GM23248 (cell line): ENCODE data around the gene SLC15A3. TPM values are rescaled to one million over a fixed set of nuclear protein-coding genes. Genes with fewer than 3 reads are reported as not detected.

Source experiments
- DNase-seq: peaks from one replicate; pipeline ENCODE4 v3.0.0-alpha.2; 2015
- H2AFZ ChIP-seq: fragments of 200-600 bp; sonication (generic); 2 replicates; pipeline ENCODE4 v1.6.1; 2016; ENCODE audit warnings: antibody characterized with exemption
- H3F3A ChIP-seq: fragments of 200-600 bp; sonication (generic); 2 replicates; pipeline ENCODE4 v1.6.1; 2016; ENCODE audit warnings: mild to moderate bottlenecking, antibody characterized with exemption, mixed run types; ENCODE audit not compliant: insufficient read depth
- H3K27ac ChIP-seq: fragments of 200-600 bp; sonication (generic); 2 replicates; pipeline ENCODE4 v1.5.1; 2016; ENCODE audit warnings: mild to moderate bottlenecking
- H3K27me3 ChIP-seq: fragments of 200-600 bp; sonication (generic); replicated peaks from 2 replicates; pipeline ENCODE4 v1.6.1; 2016; ENCODE audit warnings: mild to moderate bottlenecking; ENCODE audit not compliant: insufficient read depth
- H3K36me3 ChIP-seq: fragments of 200-600 bp; sonication (generic); 2 replicates; pipeline ENCODE4 v1.6.1; 2016; ENCODE audit warnings: low read depth, mild to moderate bottlenecking
- H3K4me1 ChIP-seq: fragments of 200-600 bp; sonication (generic); 2 replicates; pipeline ENCODE4 v1.6.1; 2016; ENCODE audit warnings: mild to moderate bottlenecking; ENCODE audit not compliant: insufficient read depth
- H3K4me2 ChIP-seq: fragments of 200-600 bp; sonication (generic); one replicate; pipeline ENCODE4 v1.6.1; 2016; ENCODE audit warnings: mild to moderate bottlenecking; ENCODE audit not compliant: unreplicated experiment
- H3K4me3 ChIP-seq: fragments of 200-600 bp; sonication (generic); 2 replicates; pipeline ENCODE4 v1.5.1; 2016; ENCODE audit warnings: mild to moderate bottlenecking
- H3K79me2 ChIP-seq: fragments of 200-600 bp; sonication (generic); 2 replicates; pipeline ENCODE4 v1.6.1; 2016; ENCODE audit warnings: mild to moderate bottlenecking; ENCODE audit not compliant: insufficient read depth
- H3K9ac ChIP-seq: fragments of 200-600 bp; sonication (generic); 2 replicates; pipeline ENCODE4 v1.6.1; 2016; ENCODE audit warnings: mild to moderate bottlenecking
- H3K9me2 ChIP-seq: fragments of 200-600 bp; sonication (generic); 2 replicates; pipeline ENCODE4 v1.6.1; 2016; ENCODE audit warnings: mixed run types, mild to moderate bottlenecking, moderate library complexity; ENCODE audit not compliant: insufficient read depth
- H3K9me3 ChIP-seq: fragments of 200-600 bp; sonication (generic); one replicate; pipeline ENCODE4 v1.6.1; 2017; ENCODE audit warnings: low read depth
- H4K20me1 ChIP-seq: fragments of 200-600 bp; sonication (generic); 2 replicates; pipeline ENCODE4 v1.6.0; 2016; ENCODE audit not compliant: insufficient read depth
- EZH2 ChIP-seq: fragments of 200-600 bp; sonication (generic); IDR thresholded peaks from 2 replicates; pipeline ENCODE4 v1.6.1; 2018; ENCODE audit warnings: antibody characterized with exemption, mild to moderate bottlenecking; ENCODE audit not compliant: insufficient read depth, poor library complexity, severe bottlenecking
- EZH2phosphoT487 ChIP-seq: fragments of 200-600 bp; sonication (generic); IDR thresholded peaks from 2 replicates; pipeline ENCODE4 v1.6.1; 2018; ENCODE audit warnings: antibody characterized with exemption, moderate library complexity, mild to moderate bottlenecking, low read depth; ENCODE audit not compliant: insufficient read depth
- WGBS, 2 experiments: methylation state at CpG; one replicate each; pipeline ENCODE4 v1.1.6; 2015 to 2017; ENCODE audit warnings: low lambda C conversion rate in 2 of 2, low coverage in 1 of 2; ENCODE audit errors: missing lambda C conversion rate in 2 of 2; 5-methylcytosine and 5-hydroxymethylcytosine counted together
- in situ Hi-C: fragments of 300-500 bp; cut with MboI; formaldehyde crosslinking; loops from 2 replicates; pipeline ENCODE4 v1.15.0; 2020
- polyA plus RNA-seq: library from polyadenylated mRNA; unstranded; fragments of >200 nt; fragmentation: Nextera tagmentation; extraction: Ambion mirVana; gene quantifications from 2 replicates; pipeline ENCODE4 v1.2.1, GENCODE V29; 2016
- total RNA-seq: library from RNA; depleted of rRNA; stranded (reverse); fragments of >200 nt; shearing (Covaris generic); gene quantifications from 2 replicates; pipeline ENCODE4 v1.2.3, GENCODE V29; 2014

The SLC15A3 gene
- total and polyA plus RNA-seq, 2 experiments from 2014 or later, result 1.5 to 2.2 TPM

DNA sequence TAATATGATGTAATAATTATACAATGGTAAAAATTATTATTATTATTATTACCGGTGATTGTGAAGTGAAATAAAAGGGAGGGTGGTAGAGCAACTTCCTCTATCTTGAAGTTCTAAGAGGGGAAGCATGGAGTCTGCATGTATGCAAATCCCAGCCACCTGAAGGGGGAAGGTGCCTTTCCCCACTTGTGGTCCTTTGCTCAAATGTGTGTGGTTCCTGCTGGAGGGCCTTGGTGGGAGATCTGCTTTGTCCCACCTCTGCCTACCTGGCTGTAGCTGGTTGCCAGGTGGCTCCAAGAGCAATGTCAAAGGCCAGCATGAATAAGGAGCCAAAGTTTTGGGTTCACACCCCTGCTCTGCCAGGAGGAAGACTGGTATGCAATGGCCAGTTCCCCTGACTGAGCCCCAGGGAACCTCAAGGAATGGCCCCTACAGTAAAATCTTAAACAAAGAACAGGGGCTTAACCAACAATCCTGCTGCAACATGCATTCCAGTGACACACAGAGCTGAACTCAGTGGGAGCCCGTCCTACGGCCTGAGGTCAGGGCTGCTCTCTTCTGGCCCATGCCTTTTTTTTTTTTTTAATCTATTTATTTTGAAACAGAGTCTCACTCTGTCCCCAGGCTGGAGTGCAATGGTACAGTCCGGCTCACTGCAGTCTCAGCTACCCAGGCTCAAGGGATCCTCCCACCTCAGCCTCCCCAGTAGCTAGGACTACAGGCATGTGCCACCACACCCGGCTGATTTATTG lies 19.2 kb downstream of the SLC15A3 start:
- Histone ChIP-seq H3K4me2 (no peak overlapping the region), H3K4me1 (no peaks in the 10 kb centered on the region), H3K9me3 (no peaks in the 10 kb centered on the region), H3K27me3 (no peaks in the 10 kb centered on the region), H3K9ac (no peak overlapping the region), H3K4me3 (no peak overlapping the region), H3K36me3 (no peaks in the 10 kb centered on the region), H3K27ac (no peak overlapping the region), H3K9me2 (no peaks in the 10 kb centered on the region), H2AFZ (no peak overlapping the region), H4K20me1 (no peaks in the 10 kb centered on the region), H3K79me2 (no peaks in the 10 kb centered on the region), H3F3A (no peaks in the 10 kb centered on the region)
- 79 to 80% methylated on average over 5 of the region's 5 CpGs for WGBS, 2 experiments
- DNase-seq, result no peak
- no peak for TF ChIP-seq EZH2phosphoT487
- TF ChIP-seq EZH2, result no peak
- in situ Hi-C loops, result no loop called here

GRCh38 chr11:60931917-60932316 lies 20.1 kb downstream of the SLC15A3 start:
- Histone ChIP-seq H3F3A (no peaks in the 10 kb centered on the region), H2AFZ (no peak overlapping the region), H3K36me3 (no peaks in the 10 kb centered on the region), H3K4me3 (no peak overlapping the region), H3K9me2 (no peaks in the 10 kb centered on the region), H3K9ac (no peak overlapping the region), H3K9me3 (no peaks in the 10 kb centered on the region), H3K4me1 (no peaks in the 10 kb centered on the region), H3K79me2 (no peaks in the 10 kb centered on the region), H3K27ac (no peak overlapping the region), H4K20me1 (no peaks in the 10 kb centered on the region), H3K4me2 (no peak overlapping the region), H3K27me3 (no peaks in the 10 kb centered on the region)
- in situ Hi-C loops, result no loop called here
- no peak for DNase-seq
- 91 to 92% methylated on average over 8 to 9 of the region's 9 CpGs for WGBS, 2 experiments
- TF ChIP-seq EZH2phosphoT487, result no peak
- no peak for TF ChIP-seq EZH2

DNA sequence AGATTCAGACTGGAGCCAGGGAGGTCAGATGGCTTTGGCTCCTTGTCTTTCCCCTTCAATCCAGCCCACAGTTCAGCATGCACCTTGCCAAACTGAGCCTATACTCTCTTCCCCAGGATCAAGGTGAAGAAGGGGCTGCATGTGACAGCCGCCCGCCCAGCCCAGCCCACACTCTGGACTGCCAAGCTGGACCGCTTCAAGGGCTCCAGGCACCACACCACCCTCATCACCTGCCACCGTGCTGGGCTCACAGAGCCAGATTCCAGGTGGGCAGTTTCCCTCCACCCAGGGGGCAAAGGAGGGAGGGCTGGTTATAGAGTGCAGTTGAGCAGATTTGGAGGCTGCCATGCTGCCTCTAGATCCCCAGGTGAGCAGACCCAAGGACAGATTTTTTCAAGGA lies 21.6 kb downstream of the SLC15A3 start:
- 85 to 92% methylated on average over 2 to 4 of the region's 4 CpGs for WGBS, 2 experiments
- Histone ChIP-seq H3K36me3 (no peaks in the 10 kb centered on the region), H3K27me3 (no peaks in the 10 kb centered on the region), H3K9me3 (no peaks in the 10 kb centered on the region), H3K9me2 (no peaks in the 10 kb centered on the region), H2AFZ (no peak overlapping the region), H3K9ac (no peak overlapping the region), H3K79me2 (no peaks in the 10 kb centered on the region), H3F3A (no peaks in the 10 kb centered on the region), H3K4me1 (peaks cover 4% of the 10 kb centered on the region; the same call in 1 of the 2 replicates), H4K20me1 (no peaks in the 10 kb centered on the region), H3K4me2 (no peak overlapping the region), H3K27ac (no peak overlapping the region), H3K4me3 (no peak overlapping the region)
- no peak for TF ChIP-seq EZH2
- DNase-seq, result no peak
- in situ Hi-C loops, result no loop called here

- in situ Hi-C loops, result no loop called here
- no peaks in the 10 kb centered on the region for H4K20me1 ChIP-seq
- H2AFZ ChIP-seq, result no peak overlapping the region
- no peak for TF ChIP-seq EZH2phosphoT487
- TF ChIP-seq EZH2, result no peak
- DNase-seq, result no peak
- H3K9me2 ChIP-seq, result no peaks in the 10 kb centered on the region
- 80 to 82% methylated on average over 4 of the region's 4 CpGs for WGBS, 2 experiments
- H3F3A ChIP-seq, result no peaks in the 10 kb centered on the region
- no peak overlapping the region for H3K9ac ChIP-seq
- no peaks in the 10 kb centered on the region for H3K36me3 ChIP-seq
- H3K4me1 ChIP-seq, result peaks cover 9% of the 10 kb centered on the region; the same call in 1 of the 2 replicates
- H3K4me3 ChIP-seq, result no peak overlapping the region
- no peaks in the 10 kb centered on the region for H3K27me3 ChIP-seq
- H3K4me2 ChIP-seq, result no peak overlapping the region
- H3K27ac ChIP-seq, result no peak overlapping the region
- no peaks in the 10 kb centered on the region for H3K9me3 ChIP-seq
- H3K79me2 ChIP-seq, result no peaks in the 10 kb centered on the region
These were observed 22.2 kb downstream of the SLC15A3 start for GRCh38 chr11:60929764-60930163.
